GM19455 (cell line): ENCODE results near the gene RILPL1.
"Not testable (repeated sequence)": the region's sequence is repeated elsewhere in the genome, so short reads cannot be mapped to it uniquely, and the experiment has no call there.

ENCODE experiments used
- ATAC-seq: cut with Tn5 transposase; IDR thresholded peaks from one replicate; pipeline ENCODE4 v1.9.1; 2021; ENCODE audit not compliant: unreplicated experiment

RILPL1 gene

DNA sequence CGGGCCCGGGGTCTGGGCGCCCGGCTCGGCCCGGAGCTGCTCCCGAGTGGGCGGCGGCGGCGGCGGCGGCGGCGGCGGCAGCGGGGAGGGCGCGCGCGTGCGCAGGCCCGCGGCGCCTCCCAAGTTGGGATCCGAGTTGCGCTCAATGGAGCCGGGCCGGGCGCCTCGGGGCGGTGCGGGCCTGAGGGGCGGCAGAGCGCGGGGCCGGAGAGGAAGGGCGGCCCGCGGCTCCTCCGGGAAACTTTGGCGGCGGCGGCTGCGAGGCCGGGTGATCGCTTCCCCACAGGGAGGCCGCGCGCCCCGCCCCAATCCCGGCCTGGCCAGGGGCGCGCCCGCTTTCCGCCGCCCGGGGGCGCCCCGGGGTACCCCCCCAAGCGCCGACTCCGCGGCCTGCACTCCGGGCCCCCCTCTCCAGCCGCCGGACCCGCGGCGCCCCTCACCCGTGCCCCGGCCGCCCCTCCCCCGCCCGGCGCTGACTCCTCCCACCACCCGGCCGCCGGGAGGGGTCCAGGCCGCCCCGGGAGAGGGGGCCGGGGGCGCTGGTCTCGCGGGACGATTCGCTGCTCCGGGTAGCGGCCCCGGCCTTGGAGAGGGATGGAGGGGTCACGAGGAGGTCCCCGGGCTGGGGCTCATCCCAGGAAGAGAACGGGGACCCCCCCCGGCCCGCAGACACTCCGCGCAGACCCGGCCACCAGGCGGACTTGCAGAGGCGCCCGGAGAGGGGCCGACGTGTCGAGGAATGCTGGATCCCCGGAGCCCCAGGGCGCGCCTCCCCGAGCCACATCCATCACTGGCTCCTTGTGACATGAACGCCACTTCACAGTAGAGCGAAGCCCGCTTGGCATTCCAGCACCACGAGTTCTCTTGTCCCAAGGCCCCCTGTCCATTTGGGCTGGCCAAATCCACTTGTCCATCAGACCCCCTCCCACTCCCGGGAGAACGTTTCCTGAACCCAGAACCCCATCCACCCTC is at the start of gene RILPL1:
TSS of gene RILPL1 (minus strand) at position 48 of the 972 bp plus-strand sequence. CDS start 237 bp downstream, outside the sequence.
- peak; percentile 50 for ATAC-seq

GRCh38 chr12:123580772-123581171 is 47.3 kb upstream of the RILPL1 start:
- no peak for ATAC-seq

- not testable (repeated sequence) for ATAC-seq
Observed at GRCh38 chr12:123578829-123579228, 45.3 kb upstream of the RILPL1 start.

DNA sequence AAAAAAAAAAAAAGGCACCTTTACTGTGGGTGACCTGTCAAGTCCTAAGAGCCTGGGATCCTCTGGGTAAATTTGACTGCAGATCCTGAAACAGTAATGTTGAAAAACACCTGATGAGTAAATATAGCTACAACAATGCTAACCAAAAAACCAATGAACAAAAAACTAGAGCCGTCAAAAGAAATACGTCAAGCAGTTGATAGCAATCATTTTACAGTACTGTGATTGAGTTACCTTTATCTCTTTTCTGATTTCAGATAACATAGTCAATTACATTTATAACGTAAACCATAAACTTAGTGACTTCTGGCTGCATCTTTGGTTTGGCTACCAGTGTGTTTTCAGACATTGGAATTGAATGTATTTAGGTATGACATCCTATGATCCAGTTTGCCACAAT is 44.7 kb upstream of the RILPL1 start:
- ATAC-seq, result no peak

DNA sequence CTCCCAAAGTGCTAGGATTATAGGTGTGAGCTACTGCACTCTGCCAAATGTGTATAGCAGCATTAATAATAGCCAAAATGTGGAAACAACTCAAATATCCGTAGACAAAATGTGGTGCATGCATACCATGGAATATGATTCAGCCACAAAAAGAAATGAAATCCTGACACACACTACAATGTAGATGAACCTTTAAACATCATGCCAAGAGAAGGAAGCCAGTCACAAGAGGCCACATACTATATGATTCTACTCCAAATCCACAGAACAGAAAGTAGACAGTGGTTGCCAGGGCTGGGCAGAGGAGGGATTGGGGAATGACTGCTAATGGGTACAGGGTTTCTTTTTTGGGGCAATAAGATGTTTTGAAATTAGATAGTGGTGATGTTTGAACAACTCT is 43.1 kb upstream of the RILPL1 start:
- no peak for ATAC-seq

DNA sequence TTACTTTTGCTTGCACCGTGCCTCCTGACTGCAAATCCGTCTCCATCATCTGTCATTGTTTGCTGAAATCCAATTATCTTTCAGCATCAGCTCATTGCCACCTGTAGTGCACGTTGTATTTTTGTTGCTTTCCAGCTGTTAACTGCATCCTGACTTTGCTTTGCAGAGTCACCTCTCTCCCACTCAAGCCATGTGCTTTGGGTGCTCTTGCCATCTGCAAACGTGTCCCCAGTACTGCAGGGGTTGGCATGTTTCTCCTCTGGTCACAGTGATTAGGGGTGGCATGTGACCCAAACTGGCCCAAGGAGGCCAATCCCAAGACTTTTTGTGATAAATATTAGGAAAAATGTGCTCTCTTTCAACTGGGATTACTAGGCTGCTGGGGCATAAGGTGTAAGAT is 40.4 kb upstream of the RILPL1 start:
- ATAC-seq, result no peak

DNA sequence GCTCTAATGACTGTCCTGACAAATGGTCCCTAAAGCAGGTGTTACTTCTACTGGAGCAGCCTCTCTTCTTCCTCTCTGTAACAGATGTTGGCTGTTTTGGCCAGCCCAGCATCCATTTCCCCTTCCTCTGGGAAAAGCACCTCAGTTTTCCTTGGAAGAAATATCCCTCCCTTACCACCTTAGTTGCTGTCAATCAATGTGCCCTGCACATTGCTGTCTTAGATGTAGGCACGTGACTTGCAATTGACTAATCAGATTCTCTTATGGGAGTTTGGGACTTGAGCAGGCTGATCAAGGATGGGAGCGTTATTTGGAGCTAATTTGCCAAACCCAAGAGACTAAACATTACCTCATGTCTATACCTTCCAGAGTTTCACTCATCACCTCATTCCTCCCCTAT is 38.9 kb upstream of the RILPL1 start:
- no peak for ATAC-seq

GRCh38 chr12:123571343-123571813 is 37.9 kb upstream of the RILPL1 start:
- ATAC-seq, result no peak

DNA sequence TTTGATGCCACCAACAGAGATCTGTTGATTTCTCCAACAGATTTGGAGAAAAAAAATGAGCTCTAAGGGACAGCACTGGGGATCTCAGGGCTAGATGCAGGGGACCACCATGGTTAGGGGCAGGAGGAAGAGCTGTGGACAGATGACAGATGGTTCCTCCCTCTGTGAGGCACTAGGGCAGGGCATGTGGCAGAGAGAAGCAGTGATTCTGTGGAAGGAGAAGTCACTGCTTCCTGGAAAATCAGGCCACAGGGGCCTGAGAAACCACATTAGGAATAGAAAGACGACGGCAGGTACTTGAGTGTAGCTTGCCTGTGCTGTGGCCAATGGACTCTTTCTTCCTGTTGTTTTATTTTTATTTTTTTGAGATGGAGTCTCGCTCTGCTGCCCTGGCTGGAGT is 25.9 kb upstream of the RILPL1 start:
- ATAC-seq, result no peak

- ATAC-seq, result not testable (repeated sequence)
Observed at GRCh38 chr12:123558487-123558886, 25.0 kb upstream of the RILPL1 start.

GRCh38 chr12:123554843-123555242 is 21.3 kb upstream of the RILPL1 start:
- not testable (repeated sequence) for ATAC-seq

DNA sequence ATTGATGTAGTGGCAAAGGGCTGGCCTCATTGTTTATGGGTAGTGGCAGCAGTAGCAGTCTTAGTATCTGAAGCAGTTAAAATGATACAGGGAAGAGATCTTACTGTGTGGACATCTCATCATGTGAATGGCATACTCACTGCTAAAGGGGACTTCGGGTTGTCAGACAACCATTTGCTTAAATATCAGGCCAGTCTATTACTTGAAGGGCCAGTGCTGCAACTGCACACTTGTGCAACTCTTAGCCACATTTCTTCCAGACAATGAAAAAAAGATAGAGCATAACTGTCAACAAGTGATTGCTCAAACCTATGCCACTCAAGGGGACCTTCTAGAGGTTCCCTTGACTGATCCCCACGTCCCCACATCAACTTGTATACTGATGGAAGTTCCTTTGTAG is 20.6 kb upstream of the RILPL1 start:
- not testable (repeated sequence) for ATAC-seq

DNA sequence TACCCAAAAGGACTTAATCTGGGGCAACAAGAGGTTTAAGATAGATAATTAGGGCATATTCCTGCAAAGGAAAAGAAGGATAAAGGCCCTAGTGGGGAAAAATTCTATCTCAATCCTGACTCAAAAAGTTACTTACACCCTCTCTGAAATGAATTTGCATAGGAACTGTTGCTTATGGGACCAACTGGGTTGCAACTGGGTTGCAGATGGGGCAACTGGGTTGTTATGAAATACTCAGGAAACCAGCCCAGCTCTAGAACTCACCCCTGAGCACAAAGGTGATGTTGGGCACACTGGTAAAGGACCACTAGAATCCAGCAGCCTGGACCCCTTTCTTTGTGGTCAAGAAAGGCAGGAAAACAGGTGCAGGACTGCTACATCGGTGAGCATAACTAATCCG is 17.2 kb upstream of the RILPL1 start:
- ATAC-seq, result no peak

DNA sequence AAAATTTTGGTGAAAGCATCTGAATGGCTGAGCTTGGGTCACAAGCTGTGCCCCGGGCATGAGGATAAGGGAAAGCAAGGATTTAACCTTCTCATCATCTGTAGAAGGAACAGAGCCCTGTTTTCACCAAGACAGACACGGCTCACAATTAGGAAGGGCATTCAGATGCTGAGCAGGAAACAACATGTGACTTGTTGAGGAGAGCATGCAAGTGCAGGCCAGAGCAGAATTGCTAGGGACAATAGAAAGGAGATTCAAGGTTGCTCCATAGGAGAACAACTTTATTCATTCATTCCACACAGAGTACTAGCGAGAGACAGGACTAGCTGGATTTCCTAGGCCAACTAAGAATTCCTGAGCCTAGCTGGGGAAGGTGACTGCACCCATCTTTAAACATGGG is 14.6 kb upstream of the RILPL1 start:
- ATAC-seq, result no peak

- no peak for ATAC-seq
Observed at GRCh38 chr12:123546281-123546680, 12.8 kb upstream of the RILPL1 start.

- ATAC-seq, result no peak
Observed at GRCh38 chr12:123543541-123543940, 10.0 kb upstream of the RILPL1 start.

GRCh38 chr12:123540899-123541662 is 7.6 kb upstream of the RILPL1 start:
- no peak for ATAC-seq

DNA sequence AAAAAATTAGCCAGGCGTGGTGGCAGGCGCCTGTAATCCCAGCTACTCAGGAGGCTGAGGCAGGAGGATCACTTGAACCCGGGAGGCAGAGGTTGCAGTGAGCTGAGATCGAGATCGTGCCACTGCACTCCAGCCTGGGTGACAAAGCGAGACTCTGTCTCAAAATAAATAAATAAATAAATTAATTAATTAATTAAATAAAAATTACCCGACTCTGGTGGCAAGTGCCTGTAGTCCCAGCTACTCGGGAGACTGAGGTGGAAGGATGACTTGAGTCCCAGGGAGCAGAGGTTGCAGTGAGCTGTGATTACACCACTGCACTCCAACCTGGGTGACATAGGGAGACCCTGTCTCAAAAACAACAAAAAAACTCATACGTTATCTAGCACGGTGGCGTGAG is 2.4 kb upstream of the RILPL1 start:
- not testable (repeated sequence) for ATAC-seq

- ATAC-seq, result peak; percentile 7
Observed at GRCh38 chr12:123532808-123533649, 490 bp downstream of the RILPL1 start.

GRCh38 chr12:123532019-123532418 is 1.5 kb downstream of the RILPL1 start:
- ATAC-seq, result no peak

- no peak for ATAC-seq
Observed at GRCh38 chr12:123531091-123531490, 2.4 kb downstream of the RILPL1 start.
